Measurements from ENCODE around the gene SDE2. TPM values are rescaled to one million over a fixed set of nuclear protein-coding genes. Genes with fewer than 3 reads are reported as not detected.

Gene SDE2
- total RNA-seq, 1 donor from 2014 or later = 21.5 TPM

DNA sequence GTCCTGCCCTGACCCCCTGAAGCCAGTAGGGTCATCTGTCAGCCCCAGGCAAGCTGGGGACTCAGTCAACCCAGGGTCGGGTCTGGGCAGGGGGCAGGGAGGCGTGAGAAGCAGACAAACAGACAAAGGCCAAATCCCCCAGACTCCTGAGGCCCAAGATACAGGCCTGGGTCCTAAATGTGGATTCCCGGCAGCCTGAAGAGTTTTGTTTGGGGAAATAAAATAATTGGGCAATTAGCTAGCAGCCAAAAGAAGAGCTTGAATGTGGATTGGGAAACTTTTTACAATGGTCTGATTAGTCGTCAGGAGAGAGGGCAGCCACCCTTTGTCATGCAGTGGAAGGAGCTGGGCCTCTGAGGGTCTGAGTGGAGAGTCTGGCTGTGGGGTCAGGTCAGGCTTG lies 53.6 kb downstream of the SDE2 start:
- no peaks in the 10 kb centered on the region for H3K36me3 Mint-ChIP-seq (ENCODE audit: low read depth)
- H3K27me3 Mint-ChIP-seq (ENCODE audit: low read depth) = peaks cover 20% of the 10 kb centered on the region
- H3K4me3 Mint-ChIP-seq (ENCODE audit: unreplicated experiment) = no peak overlapping the region
- no peak for DNase-seq (ENCODE audit: low spot score)
- peaks cover 22% of the 10 kb centered on the region for H3K4me1 Mint-ChIP-seq (ENCODE audit: low read depth)
- TF ChIP-seq CTCF (IDR thresholded peaks at IDR 0.05) = no peak
- no peaks in the 10 kb centered on the region for H3K9me3 Mint-ChIP-seq (ENCODE audit: low read depth)
- H3K27ac Mint-ChIP-seq (ENCODE audit: unreplicated experiment) = no peak overlapping the region

DNA sequence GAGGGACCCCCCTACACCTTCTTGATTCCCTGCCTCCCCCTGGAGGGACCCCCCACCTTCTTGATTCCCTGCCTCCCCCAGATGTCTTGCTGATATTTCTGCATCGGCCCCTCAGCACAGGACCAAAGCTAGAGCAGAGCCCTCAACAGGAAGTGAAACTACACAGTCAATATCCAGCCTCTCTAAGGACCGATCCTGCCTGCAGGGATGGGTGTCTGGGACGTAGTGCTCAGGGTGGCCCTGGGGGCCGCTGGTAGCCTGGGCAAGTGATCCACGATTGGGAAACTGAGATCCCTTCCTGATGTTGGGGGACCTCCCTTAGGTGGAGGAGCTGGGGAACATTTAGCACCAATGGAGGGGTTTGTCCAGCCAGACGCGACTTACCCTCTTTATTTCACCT lies 54.2 kb downstream of the SDE2 start:
- Mint-ChIP-seq H3K4me1 (ENCODE audit: low read depth) (peaks cover 28% of the 10 kb centered on the region), H3K4me3 (ENCODE audit: unreplicated experiment) (no peak overlapping the region), H3K36me3 (ENCODE audit: low read depth) (no peaks in the 10 kb centered on the region), H3K27ac (ENCODE audit: unreplicated experiment) (no peak overlapping the region), H3K27me3 (ENCODE audit: low read depth) (peaks cover 20% of the 10 kb centered on the region), H3K9me3 (ENCODE audit: low read depth) (no peaks in the 10 kb centered on the region)
- DNase-seq (ENCODE audit: low spot score) = no peak
- no peak for TF ChIP-seq CTCF (IDR thresholded peaks at IDR 0.05)

DNA sequence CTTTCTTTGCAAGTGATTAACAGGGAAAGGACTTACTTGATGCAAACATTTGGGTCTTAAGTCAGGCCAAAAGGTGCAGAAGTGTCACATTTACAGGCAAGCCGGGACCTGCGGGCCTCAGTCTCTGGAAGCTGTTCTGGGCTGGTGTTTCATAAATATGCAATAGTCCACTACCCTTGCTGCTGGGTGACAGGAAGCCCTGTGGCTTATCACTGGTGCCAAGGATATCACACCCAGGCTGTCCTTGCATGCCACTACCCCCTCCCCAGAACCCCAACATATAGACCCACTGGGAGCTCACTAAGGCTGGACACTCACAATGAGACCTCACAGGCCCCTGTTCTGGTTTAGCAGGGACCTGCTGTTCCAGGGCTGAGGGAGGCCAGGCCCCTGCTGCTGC lies 54.8 kb downstream of the SDE2 start:
- TF ChIP-seq CTCF (IDR thresholded peaks at IDR 0.05) = no peak
- Mint-ChIP-seq H3K27me3 (ENCODE audit: low read depth) (peaks cover 19% of the 10 kb centered on the region), H3K4me3 (ENCODE audit: unreplicated experiment) (no peak overlapping the region), H3K9me3 (ENCODE audit: low read depth) (no peaks in the 10 kb centered on the region), H3K4me1 (ENCODE audit: low read depth) (peaks cover 28% of the 10 kb centered on the region), H3K27ac (ENCODE audit: unreplicated experiment) (no peak overlapping the region), H3K36me3 (ENCODE audit: low read depth) (no peaks in the 10 kb centered on the region)
- no peak for DNase-seq (ENCODE audit: low spot score)

DNA sequence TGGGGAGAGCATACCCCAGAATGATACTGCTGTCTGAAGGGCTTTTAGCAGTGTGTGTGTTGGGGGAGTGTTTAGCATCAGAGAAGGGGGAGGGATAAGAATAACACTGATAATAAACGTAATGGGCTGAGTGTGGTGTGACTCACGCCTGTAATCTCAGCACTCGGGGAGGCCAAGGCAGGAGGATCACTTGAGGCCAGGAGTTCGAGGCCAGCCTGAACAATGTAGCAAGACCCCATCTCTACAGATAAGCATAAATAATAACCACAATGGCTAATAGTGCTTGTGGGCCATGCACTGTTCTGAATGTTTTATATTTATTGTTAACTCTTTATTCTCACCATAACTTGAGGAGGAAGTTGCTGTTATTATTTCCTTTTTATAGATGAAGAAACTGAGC lies 55.6 kb downstream of the SDE2 start:
- no peak for DNase-seq (ENCODE audit: low spot score)
- no peak for TF ChIP-seq CTCF (IDR thresholded peaks at IDR 0.05)
- Mint-ChIP-seq H3K27ac (ENCODE audit: unreplicated experiment) (no peak overlapping the region), H3K36me3 (ENCODE audit: low read depth) (no peaks in the 10 kb centered on the region), H3K4me3 (ENCODE audit: unreplicated experiment) (no peak overlapping the region), H3K9me3 (ENCODE audit: low read depth) (no peaks in the 10 kb centered on the region), H3K4me1 (ENCODE audit: low read depth) (peaks cover 28% of the 10 kb centered on the region), H3K27me3 (ENCODE audit: low read depth) (peaks cover 11% of the 10 kb centered on the region)

- DNase-seq (ENCODE audit: low spot score) = no peak
- H3K36me3 Mint-ChIP-seq (ENCODE audit: low read depth) = no peaks in the 10 kb centered on the region
- no peak overlapping the region for H3K4me3 Mint-ChIP-seq (ENCODE audit: unreplicated experiment)
- TF ChIP-seq CTCF (IDR thresholded peaks at IDR 0.05) = no peak
- H3K27me3 Mint-ChIP-seq (ENCODE audit: low read depth) = peaks cover 6% of the 10 kb centered on the region
- H3K27ac Mint-ChIP-seq (ENCODE audit: unreplicated experiment) = no peak overlapping the region
- no peaks in the 10 kb centered on the region for H3K9me3 Mint-ChIP-seq (ENCODE audit: low read depth)
- peaks cover 28% of the 10 kb centered on the region for H3K4me1 Mint-ChIP-seq (ENCODE audit: low read depth)
Observed at GRCh38 chr1:225942574-225942973, 56.6 kb downstream of the SDE2 start.

Measured in chondrocyte (in vitro differentiated cells).